ENCODE measurements around the gene RGS13.

- TF ChIP-seq CTCF (IDR thresholded peaks at IDR 0.05) (no peak), POLR2AphosphoS5 (IDR thresholded peaks at IDR 0.05) (no peak), POLR2A (IDR thresholded peaks at IDR 0.05) (no peak), EP300 (IDR thresholded peaks at IDR 0.05) (no peak)
Observed at GRCh38 chr1:192595299-192595698, 40.6 kb upstream of the RGS13 start.

Data from upper lobe of left lung (tissue), 4 donors.